Esophagus muscularis mucosa (tissue), 4 donors: ENCODE results near the gene TTLL3.
"Not testable (repeated sequence)": the region's sequence is repeated elsewhere in the genome, so short reads cannot be mapped to it uniquely, and the experiment has no call there.

ENCODE experiments used
- CTCF ChIP-seq, 3 experiments: fragments of 200-600 bp in 2 of 3; fragments of 450-650 bp in 1 of 3; sonication (generic) in 2 of 3; IDR thresholded peaks; one replicate each; pipeline ENCODE4 v1.5.1; 2017 to 2019; ENCODE audit warnings: antibody characterized with exemption in 3 of 3, mild to moderate bottlenecking in 2 of 3, moderate library complexity in 1 of 3
- EP300 ChIP-seq: sonication (generic); formaldehyde crosslinking; IDR thresholded peaks from one replicate; pipeline ENCODE4 v1.6.1; 2017; ENCODE audit warnings: antibody characterized with exemption
- POLR2A ChIP-seq: fragments of 450-650 bp; IDR thresholded peaks from one replicate; pipeline ENCODE4 v1.6.1; 2017; ENCODE audit warnings: antibody characterized with exemption, moderate library complexity, mild to moderate bottlenecking, low read depth
- POLR2AphosphoS5 ChIP-seq, 2 donors: sonication (generic); formaldehyde crosslinking; IDR thresholded peaks; one replicate each; pipeline ENCODE4 v1.6.1; 2017; ENCODE audit warnings: antibody characterized with exemption in 2 of 2

- TF ChIP-seq CTCF (IDR thresholded peaks at IDR 0.05); EP300; POLR2AphosphoS5 (IDR thresholded peaks at IDR 0.05); POLR2A: not testable (repeated sequence)
These were observed 41.9 kb downstream of the TTLL3 start for GRCh38 chr3:9851926-9852325.
